H1 (cell line): ENCODE data around the gene FGF14. TPM values are rescaled to one million over a fixed set of nuclear protein-coding genes. Genes with fewer than 3 reads are reported as not detected.

Experiments
- CTCF ChIA-PET: fragments of 300-600 bp; sonication (Branson Sonifier 250); formaldehyde crosslinking; loops from one replicate; lab custom pipeline; 2021; ENCODE audit not compliant: partially characterized antibody; lab: Charles Lee
- POLR2A ChIA-PET: fragments of 300-600 bp; sonication (Branson Sonifier 250); formaldehyde crosslinking; loops from one replicate; lab custom pipeline; 2021; ENCODE audit warnings: inconsistent platforms; ENCODE audit not compliant: partially characterized antibody; lab: Charles Lee
- DNase-seq, 2 experiments: peaks; one replicate each; pipeline versions ENCODE4 v3.0.0 to v3.0.0-alpha.2; 2010 to 2022; ENCODE audit warnings: low spot score in 2 of 2, low read depth in 1 of 2, mixed read lengths in 1 of 2
- FAIRE-seq: peaks from 2 replicates; lab custom pipeline; 2011; peaks lifted over from hg19 to GRCh38; lab: Jason Lieb, UNC
- H2AFZ ChIP-seq: 2 replicates; pipeline ENCODE4 v1.8.1; 2012; ENCODE audit warnings: low read length, inconsistent platforms
- H2AK5ac ChIP-seq: 2 replicates; pipeline ENCODE4 v1.6.1; 2013; ENCODE audit warnings: low read depth, low read length
- H2BK120ac ChIP-seq: replicated peaks from 2 replicates; pipeline ENCODE3; 2013; ENCODE audit warnings: low read depth, low read length, inconsistent platforms
- H2BK12ac ChIP-seq: 2 replicates; pipeline ENCODE4 v1.6.1; 2013; ENCODE audit warnings: low read depth, low read length
- H2BK15ac ChIP-seq: 2 replicates; pipeline ENCODE4 v1.6.1; 2013; ENCODE audit warnings: low read length
- H2BK20ac ChIP-seq: 2 replicates; pipeline ENCODE4 v1.6.1; 2013; ENCODE audit warnings: low read length
- H2BK5ac ChIP-seq: 2 replicates; pipeline ENCODE4 v1.6.1; 2013; ENCODE audit warnings: low read depth, low read length
- H3K14ac ChIP-seq: 2 replicates; pipeline ENCODE4 v1.6.1; 2013; ENCODE audit warnings: inconsistent platforms; ENCODE audit not compliant: insufficient read length
- H3K18ac ChIP-seq: 2 replicates; pipeline ENCODE4 v1.6.1; 2013; ENCODE audit warnings: low read length; ENCODE audit errors: extremely low read depth
- H3K23ac ChIP-seq: 2 replicates; pipeline ENCODE4 v1.6.1; 2013; ENCODE audit warnings: inconsistent platforms; ENCODE audit not compliant: insufficient read length
- H3K23me2 ChIP-seq: 2 replicates; pipeline ENCODE4 v1.6.1; 2013; ENCODE audit warnings: low read depth, low read length
- H3K27ac ChIP-seq: 2 replicates; pipeline ENCODE4 v1.6.1; 2011; ENCODE audit warnings: low read depth, low read length, inconsistent platforms
- H3K27me3 ChIP-seq, 4 experiments: replicated peaks in 1 of 4; 1 replicate in 1 of 4; 2 replicates in 3 of 4; pipeline versions ENCODE4 v1.6.1 to v1.8.1; 2011 to 2013; ENCODE audit warnings: low read length in 3 of 4, mild to moderate bottlenecking in 3 of 4, inconsistent platforms in 2 of 4, mixed read lengths in 2 of 4, moderate library complexity in 1 of 4; ENCODE audit not compliant: control insufficient read depth in 3 of 4, insufficient read depth in 3 of 4; ENCODE audit errors: extremely low read depth in 1 of 4
- H3K36me3 ChIP-seq, 4 experiments: 2 replicates each; pipeline versions ENCODE4 v1.6.1 to v1.8.1; 2011 to 2013; ENCODE audit warnings: mild to moderate bottlenecking in 4 of 4, low read length in 3 of 4, moderate library complexity in 2 of 4, control low read depth in 1 of 4, inconsistent platforms in 1 of 4; ENCODE audit not compliant: insufficient read depth in 4 of 4, control insufficient read depth in 2 of 4
- H3K4ac ChIP-seq: replicated peaks from 2 replicates; pipeline ENCODE3; 2013; ENCODE audit warnings: low read length, low read depth, mixed read lengths, inconsistent platforms; ENCODE audit not compliant: insufficient read length
- H3K4me1 ChIP-seq, 4 experiments: replicated peaks in 1 of 4; 1 replicate in 1 of 4; 2 replicates in 3 of 4; pipeline versions ENCODE4 v1.6.1 to v1.8.1; 2011 to 2013; ENCODE audit warnings: low read length in 3 of 4, inconsistent platforms in 2 of 4, mixed read lengths in 1 of 4; ENCODE audit not compliant: insufficient read depth in 4 of 4, control insufficient read depth in 3 of 4
- H3K4me2 ChIP-seq, 2 experiments: 2 replicates each; pipeline versions ENCODE4 v1.6.1 to v1.8.1; 2011 to 2013; ENCODE audit warnings: low read depth in 2 of 2, low read length in 2 of 2, control low read depth in 1 of 2, inconsistent platforms in 1 of 2, mild to moderate bottlenecking in 1 of 2; ENCODE audit not compliant: insufficient read depth in 1 of 2
- H3K4me3 ChIP-seq, 4 experiments: fragments of 200-600, 300-600 bp in 1 of 4; sonication (generic), shearing (Covaris generic), sonication (Bioruptor Twin) in 1 of 4; 2 replicates each; pipeline versions ENCODE4 v1.5.1 to v1.8.1; 2011 to 2016; ENCODE audit warnings: low read length in 4 of 4, low read depth in 3 of 4, control low read depth in 2 of 4, inconsistent platforms in 2 of 4, mild to moderate bottlenecking in 2 of 4, mixed read lengths in 1 of 4, moderate library complexity in 1 of 4; ENCODE audit not compliant: insufficient read depth in 2 of 4; ENCODE audit errors: extremely low read depth in 1 of 4
- H3K56ac ChIP-seq: replicated peaks from 2 replicates; pipeline ENCODE3; 2013; ENCODE audit warnings: low read depth, mild to moderate bottlenecking, mixed read lengths, low read length, inconsistent platforms; ENCODE audit not compliant: insufficient read length
- H3K79me1 ChIP-seq: 2 replicates; pipeline ENCODE4 v1.6.1; 2013; ENCODE audit warnings: low read depth, low read length, control low read depth
- H3K79me2 ChIP-seq, 2 experiments: 2 replicates each; pipeline versions ENCODE4 v1.6.1 to v1.8.1; 2012 to 2013; ENCODE audit warnings: low read length in 2 of 2, mild to moderate bottlenecking in 2 of 2, inconsistent platforms in 1 of 2; ENCODE audit not compliant: insufficient read depth in 2 of 2, control insufficient read depth in 1 of 2
- H3K9ac ChIP-seq, 4 experiments: replicated peaks in 1 of 4; 1 replicate in 1 of 4; 2 replicates in 3 of 4; pipeline versions ENCODE4 v1.6.1 to v1.8.1; 2011 to 2013; ENCODE audit warnings: low read depth in 3 of 4, low read length in 3 of 4, control low read depth in 2 of 4, mild to moderate bottlenecking in 2 of 4, moderate library complexity in 2 of 4, inconsistent platforms in 1 of 4; ENCODE audit errors: extremely low read depth in 1 of 4
- H3K9me3 ChIP-seq, 2 experiments: 2 replicates each; pipeline versions ENCODE4 v1.6.1 to v1.8.1; 2012 to 2013; ENCODE audit warnings: mild to moderate bottlenecking in 2 of 2, moderate library complexity in 2 of 2, control low read depth in 1 of 2, inconsistent platforms in 1 of 2, low read depth in 1 of 2, low read length in 1 of 2, mixed read lengths in 1 of 2; ENCODE audit not compliant: insufficient read depth in 2 of 2
- H4K20me1 ChIP-seq, 2 experiments: replicated peaks in 1 of 2; 2 replicates each; pipeline versions ENCODE3 to v1.8.1; 2011 to 2013; ENCODE audit warnings: inconsistent platforms in 2 of 2, low read length in 2 of 2, mild to moderate bottlenecking in 1 of 2; ENCODE audit not compliant: insufficient read depth in 2 of 2, control insufficient read depth in 1 of 2
- H4K5ac ChIP-seq: 2 replicates; pipeline ENCODE4 v1.6.1; 2013; ENCODE audit warnings: low read length, low read depth, mixed read lengths, inconsistent platforms; ENCODE audit not compliant: insufficient read length
- H4K8ac ChIP-seq: 2 replicates; pipeline ENCODE4 v1.8.0; 2013; ENCODE audit warnings: mild to moderate bottlenecking, moderate library complexity, low read length, inconsistent platforms; ENCODE audit not compliant: insufficient read depth; ENCODE audit errors: extremely low read depth
- H4K91ac ChIP-seq: replicated peaks from 2 replicates; pipeline ENCODE3; 2013; ENCODE audit warnings: low read length, mixed read lengths, inconsistent platforms; ENCODE audit not compliant: insufficient read length
- SP2 ChIP-seq: IDR thresholded peaks from 2 replicates; pipeline ENCODE4 v1.6.1; 2012; ENCODE audit warnings: mild to moderate bottlenecking, low read length, inconsistent platforms
- TEAD4 ChIP-seq: IDR thresholded peaks from 2 replicates; pipeline ENCODE4 v1.6.1; 2012; ENCODE audit warnings: low read depth, low read length, inconsistent platforms, mixed read lengths
- WGBS, 2 experiments: shearing (Covaris generic) in 1 of 2; methylation state at CpG; one replicate each; pipeline versions ENCODE4 v1.1.6 to v1.1.7; 2013 to 2015; ENCODE audit warnings: low lambda C conversion rate in 2 of 2, mixed read lengths in 2 of 2, inconsistent platforms in 1 of 2, low coverage in 1 of 2, missing lambda C conversion rate in 1 of 2; ENCODE audit not compliant: insufficient replicate concordance in 2 of 2, insufficient coverage in 1 of 2, insufficient read length in 1 of 2; ENCODE audit errors: extremely low coverage in 1 of 2, missing lambda C conversion rate in 1 of 2; 5-methylcytosine and 5-hydroxymethylcytosine counted together
- polyA plus RNA-seq, 7 experiments: library from polyadenylated mRNA; depleted of rRNA in 3 of 7; stranded (reverse) in 5 of 7; unstranded in 2 of 7; fragments of >200 nt in 5 of 7; fragments of 200-250 nt in 2 of 7; gene quantifications; 1 replicate in 5 of 7; 2 replicates in 1 of 7; 4 replicates in 1 of 7; pipeline versions ENCODE4 v1.2.1 to v1.2.3, GENCODE V29; 2011 to 2013; ENCODE audit warnings: missing spikeins in 2 of 7, mixed read lengths in 2 of 7
- total RNA-seq: library from RNA; stranded (reverse); fragmentation: NEBNext Ultra II Directional; extraction: Animal tissue kit (Norgen Biotek cat#: 25700); gene quantifications from 2 replicates; pipeline ENCODE4 v1.2.1, GENCODE V29; 2021

Gene FGF14
- total and polyA plus RNA-seq, 2 of the 8 experiments (the other 6 are each of a cell fraction or from before 2014, with no cell fraction given) = 0.05 to 0.58 TPM

DNA sequence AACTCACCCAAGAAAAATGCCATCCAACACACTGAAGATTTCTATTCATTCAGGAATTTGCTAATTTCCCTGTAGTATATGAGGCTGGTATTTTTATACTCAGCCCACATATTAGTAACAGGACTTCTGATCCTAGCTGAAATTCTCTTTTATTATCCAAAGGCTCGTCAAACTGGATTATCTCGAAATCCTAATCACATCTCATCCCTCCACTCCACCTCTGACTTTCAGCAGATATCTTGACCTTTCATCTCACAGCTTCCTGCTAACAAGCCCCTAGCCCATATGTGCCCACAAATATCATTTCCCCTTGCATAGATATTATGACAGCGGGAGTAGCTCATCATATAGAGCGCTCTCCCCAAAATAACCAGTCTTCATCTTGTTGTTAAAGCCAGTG, 279.7 kb downstream of the FGF14 start:
- Histone ChIP-seq H4K20me1 (no peaks in the 10 kb centered on the region), H3K9me3 (no peaks in the 10 kb centered on the region), H3K4ac (no peak overlapping the region), H3K4me1 (no peaks in the 10 kb centered on the region), H4K8ac (no peak overlapping the region), H3K27ac (no peak overlapping the region), H3K4me2 (no peak overlapping the region), H3K27me3 (no peaks in the 10 kb centered on the region), H3K23me2 (no peaks in the 10 kb centered on the region), H2BK120ac (no peak overlapping the region), H2BK5ac (no peak overlapping the region), H3K23ac (no peak overlapping the region), H3K9ac (no peak overlapping the region), H2BK15ac (no peak overlapping the region), H3K14ac (no peak overlapping the region), H2BK20ac (no peak overlapping the region), H3K56ac (no peak overlapping the region), H2AK5ac (no peak overlapping the region), H3K79me1 (no peaks in the 10 kb centered on the region), H4K5ac (no peak overlapping the region), H3K4me3 (no peak overlapping the region), H4K91ac (no peak overlapping the region), H3K79me2 (no peaks in the 10 kb centered on the region), H2AFZ (no peak overlapping the region), H3K18ac (no peak overlapping the region), H2BK12ac (no peak overlapping the region), H3K36me3 (no peaks in the 10 kb centered on the region)
- no peak for FAIRE-seq
- POLR2A ChIA-PET = no interaction called here
- WGBS, 2 experiments = 96% methylated on average over 4 of the region's 4 CpGs; no CpG with 5 or more reads in 1 of the 2 experiments
- no peak for DNase-seq
- CTCF ChIA-PET = interaction anchor here (1.6 to 2.3 kb wide), 2 partner anchors 10 to 181 kb away, joined by 3 to 9 read pairs; no protein-coding TSS in a partner anchor
- TF ChIP-seq TEAD4 = no peak
- no peak for TF ChIP-seq SP2
